RCC 7860 (cell line): ENCODE data around the gene EFCAB6.

Source experiments
- DNase-seq: peaks from one replicate; pipeline ENCODE4 v3.0.0-alpha.2; 2015; ENCODE audit warnings: low spot score
- FAIRE-seq: peaks from 2 replicates; lab custom pipeline; 2012; peaks lifted over from hg19 to GRCh38; lab: Jason Lieb, UNC

EFCAB6 gene

DNA sequence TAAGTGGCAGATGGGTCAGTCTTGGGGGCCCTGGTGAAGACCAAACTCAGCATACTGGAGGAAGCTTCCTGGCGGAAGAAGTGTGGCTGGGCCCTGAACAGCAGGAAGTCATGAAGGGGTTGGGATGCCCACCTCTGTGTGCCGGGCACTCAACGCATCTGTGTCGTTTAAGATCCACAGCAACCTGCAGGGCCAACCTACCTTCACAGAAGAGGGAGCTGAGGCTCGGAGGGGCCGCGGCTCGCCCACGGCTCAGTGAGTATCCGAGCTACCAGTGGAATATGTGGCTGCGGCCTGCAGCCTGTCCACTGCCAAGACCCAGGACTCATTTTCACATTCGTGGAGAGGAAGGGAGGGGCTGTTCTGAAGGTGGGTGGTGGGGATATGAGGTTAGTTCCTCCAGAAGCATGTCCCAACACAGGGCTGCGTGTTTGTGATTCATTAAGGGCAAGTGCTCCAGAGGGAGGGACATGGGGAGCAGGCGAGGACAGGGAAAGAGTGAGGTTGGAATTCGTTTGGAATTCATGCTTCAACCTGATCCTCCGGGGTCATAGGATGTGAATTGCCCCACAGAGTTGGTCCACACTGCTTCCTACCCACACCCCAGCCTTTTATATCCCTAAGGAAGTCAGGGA, 300.7 kb downstream of the EFCAB6 start:
- DNase-seq, result no peak
- no peak for FAIRE-seq

DNA sequence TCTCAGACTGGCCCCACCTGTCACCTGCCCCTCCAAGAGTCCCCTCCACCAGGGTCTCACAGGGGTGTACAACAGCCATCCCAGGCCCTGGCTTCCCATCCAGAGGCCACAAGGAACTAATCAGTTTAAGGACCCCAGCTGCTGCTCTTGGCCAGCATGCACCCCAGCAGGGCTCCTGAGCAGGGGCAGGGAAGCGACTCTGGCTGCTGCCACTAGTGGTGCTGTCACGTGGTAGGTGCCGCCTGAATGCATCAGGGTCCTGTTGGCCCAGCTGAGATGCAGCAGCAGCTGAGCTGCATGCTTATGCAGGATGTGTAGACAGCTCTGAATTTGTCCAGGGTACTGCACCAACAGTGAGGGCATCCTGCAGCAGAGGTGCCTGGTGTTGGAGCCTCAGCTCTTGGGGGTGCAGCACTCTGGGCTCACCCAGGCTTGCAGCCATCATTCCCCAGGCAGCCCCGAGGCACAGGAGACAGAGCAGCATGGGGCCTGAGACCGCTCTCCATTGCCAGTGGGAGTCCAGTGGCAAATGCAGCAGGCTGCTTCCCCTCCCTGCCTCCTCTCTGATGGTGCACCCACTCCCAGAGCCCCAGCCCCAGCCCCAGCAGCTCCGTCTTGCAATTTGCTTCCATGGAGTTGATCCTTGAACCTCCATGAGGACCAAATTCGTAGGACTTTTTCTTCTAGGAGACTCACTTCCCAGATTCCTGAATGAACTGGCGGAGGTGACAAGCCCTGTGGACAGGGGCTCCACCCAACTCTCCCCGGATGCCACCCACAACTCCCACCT, 301.6 kb downstream of the EFCAB6 start:
- no peak for FAIRE-seq
- no peak for DNase-seq

GRCh38 chr22:43509337-43509736, 302.8 kb downstream of the EFCAB6 start:
- DNase-seq (no peak), FAIRE-seq (no peak)

GRCh38 chr22:43508489-43508888, 303.6 kb downstream of the EFCAB6 start:
- FAIRE-seq (no peak), DNase-seq (no peak)

DNA sequence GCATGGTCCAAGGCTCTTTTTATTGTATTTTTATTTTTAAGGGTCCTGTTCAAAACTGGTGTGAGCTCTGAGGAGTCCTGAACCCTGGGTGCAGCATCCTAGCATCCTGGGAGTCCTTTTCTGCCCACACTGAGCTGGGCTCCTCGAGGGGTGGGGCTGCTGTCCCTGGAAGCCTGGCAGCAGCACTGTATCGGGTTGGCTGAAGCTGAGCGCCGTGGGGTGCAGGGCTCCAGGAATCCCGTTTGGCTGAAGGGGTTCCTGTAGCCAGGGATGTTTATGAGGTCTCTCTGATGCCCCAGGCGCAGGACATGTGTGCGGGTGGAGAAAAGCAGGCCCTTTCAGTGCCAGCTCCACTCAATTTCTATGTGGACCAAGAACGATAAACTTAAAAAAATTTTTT, 304.9 kb downstream of the EFCAB6 start:
- no peak for DNase-seq
- FAIRE-seq, result no peak

GRCh38 chr22:43506487-43506886, 305.6 kb downstream of the EFCAB6 start:
- FAIRE-seq, result no peak
- DNase-seq, result no peak

DNA sequence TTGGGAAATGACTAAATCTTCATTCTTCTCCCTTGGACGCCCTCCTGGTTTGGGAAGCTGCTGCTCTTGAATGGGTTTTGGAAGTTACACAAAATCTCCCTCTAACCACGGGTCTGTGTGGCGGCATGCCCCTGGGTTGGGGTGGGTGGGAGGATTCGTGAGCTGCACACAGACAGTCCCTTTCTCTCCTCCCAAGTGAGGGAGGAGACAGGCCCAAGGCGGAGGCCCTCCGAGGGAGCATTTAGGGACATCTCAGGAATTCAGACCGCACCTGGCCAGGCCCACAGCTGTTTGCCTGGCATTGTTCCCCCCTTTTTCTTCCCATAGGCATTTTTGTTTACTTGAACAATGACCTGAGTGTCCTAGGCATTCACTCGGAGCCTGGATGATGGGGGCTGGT, 306.2 kb downstream of the EFCAB6 start:
- FAIRE-seq, result no peak

GRCh38 chr22:43505423-43505822, 306.7 kb downstream of the EFCAB6 start:
- FAIRE-seq, result no peak

More for the DNA sequence above, 306.2 kb downstream of the EFCAB6 start:
- no peak for DNase-seq

GRCh38 chr22:43504666-43505261, 307.3 kb downstream of the EFCAB6 start:
- no peak for FAIRE-seq

More at GRCh38 chr22:43505423-43505822, 306.7 kb downstream of the EFCAB6 start:
- DNase-seq, result no peak

GRCh38 chr22:43504068-43504467, 308.0 kb downstream of the EFCAB6 start:
- DNase-seq (no peak), FAIRE-seq (no peak)

More at GRCh38 chr22:43504666-43505261, 307.3 kb downstream of the EFCAB6 start:
- DNase-seq, result no peak

DNA sequence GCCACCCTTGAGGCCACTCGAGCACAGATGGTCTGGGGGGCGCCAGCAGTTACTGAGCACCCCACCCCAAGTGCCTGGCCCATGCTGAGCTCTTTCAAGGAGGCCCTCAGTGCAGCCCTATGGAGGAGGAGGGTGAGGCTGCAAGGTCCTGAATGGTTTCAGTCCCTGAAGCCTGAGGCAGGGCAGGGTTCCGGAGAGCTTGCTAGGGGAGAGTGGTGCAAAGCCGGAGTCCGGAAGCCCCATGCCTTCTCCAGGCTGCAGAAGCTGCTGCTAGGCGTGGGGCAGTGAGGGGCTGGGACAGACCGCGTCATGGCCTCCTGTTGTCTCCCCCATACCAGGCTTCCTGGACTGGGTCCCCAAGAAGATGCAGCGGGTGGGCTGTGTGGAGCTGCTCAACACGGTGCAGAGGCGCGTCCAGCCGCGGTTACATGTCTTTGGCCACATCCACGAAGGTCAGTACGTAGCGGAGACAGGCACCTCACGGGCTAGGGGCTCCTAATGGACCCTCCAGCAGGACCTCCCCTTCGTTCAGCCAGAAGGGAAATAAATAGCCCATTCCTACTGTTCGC, 309.7 kb downstream of the EFCAB6 start:
- FAIRE-seq (no peak), DNase-seq (no peak)

GRCh38 chr22:43501878-43502277, 310.2 kb downstream of the EFCAB6 start:
- DNase-seq, result no peak
- no peak for FAIRE-seq

DNA sequence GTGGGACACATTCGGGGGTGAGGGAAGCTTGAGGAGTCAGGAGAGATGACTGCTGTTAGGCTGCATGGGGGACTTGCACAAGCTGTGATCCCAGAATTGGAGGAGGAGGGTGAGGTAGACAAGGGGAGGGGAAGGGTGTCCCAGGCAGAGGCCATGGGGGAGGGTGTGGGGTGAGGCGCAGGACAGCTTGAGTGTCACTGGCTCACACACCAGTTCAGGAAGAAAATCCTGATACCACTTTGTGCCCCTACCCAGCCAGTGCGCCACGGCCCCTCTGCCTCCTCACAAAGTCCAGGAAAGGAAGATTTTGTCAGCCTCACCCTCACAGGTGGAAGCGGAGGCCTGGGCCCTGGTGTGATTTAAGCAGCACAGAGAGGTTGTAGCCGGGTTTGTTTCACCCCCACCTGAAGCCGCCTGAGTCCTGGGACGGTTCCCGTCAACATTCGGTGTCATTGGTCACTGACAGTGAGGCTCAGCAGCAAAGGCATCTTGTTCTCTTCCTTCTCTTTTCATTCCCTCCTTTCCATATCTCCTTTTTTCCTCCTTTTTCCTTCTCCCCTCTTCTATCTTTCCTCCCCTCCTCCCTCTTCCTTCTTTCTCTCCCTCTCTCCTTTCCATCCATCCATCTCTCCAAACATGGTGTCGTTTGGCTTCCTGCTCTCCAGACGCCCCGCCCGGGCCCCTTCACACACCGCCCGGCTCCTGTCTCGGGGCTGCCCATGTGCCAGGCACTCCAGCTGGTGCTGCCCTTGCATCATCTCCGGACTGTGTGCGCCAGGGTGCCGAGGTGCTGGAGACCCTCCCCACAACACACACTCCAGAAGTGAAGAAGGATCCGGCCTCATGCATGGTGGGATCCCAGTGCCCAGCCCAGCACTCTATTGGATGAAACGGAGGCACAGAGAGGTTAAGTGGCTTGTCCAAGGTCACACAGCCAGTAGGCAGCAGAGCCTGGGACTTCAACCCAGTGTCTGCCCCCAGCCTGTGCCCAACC, 311.0 kb downstream of the EFCAB6 start:
- DNase-seq (no peak), FAIRE-seq (no peak)

GRCh38 chr22:43498856-43499253, 313.2 kb downstream of the EFCAB6 start:
- FAIRE-seq (no peak), DNase-seq (no peak)

GRCh38 chr22:43497956-43498855, 313.9 kb downstream of the EFCAB6 start:
- no peak for FAIRE-seq
- no peak for DNase-seq

GRCh38 chr22:43493297-43493696, 318.8 kb downstream of the EFCAB6 start:
- FAIRE-seq, result no peak
- DNase-seq, result no peak

DNA sequence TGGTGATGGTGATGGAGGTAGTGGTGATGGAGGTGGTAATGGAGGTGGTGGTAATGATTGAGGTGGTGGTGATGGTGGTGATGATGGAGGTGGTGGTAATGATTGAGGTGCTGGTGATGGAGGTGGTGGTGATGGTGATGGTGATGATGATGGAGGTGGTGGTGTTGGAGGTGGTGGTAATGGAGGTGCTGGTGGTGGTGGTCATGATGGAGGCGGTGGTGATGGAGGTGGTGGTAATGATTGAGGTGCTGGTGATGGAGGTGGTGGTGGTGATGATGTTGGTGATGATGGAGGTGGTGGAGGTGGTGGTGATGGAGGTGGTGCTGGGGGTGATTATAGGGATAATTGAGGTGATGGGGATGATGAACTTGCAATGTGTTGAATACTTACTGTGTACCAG, 320.4 kb downstream of the EFCAB6 start:
- DNase-seq (no peak), FAIRE-seq (no peak)

GRCh38 chr22:43491177-43491576, 320.9 kb downstream of the EFCAB6 start:
- FAIRE-seq (no peak), DNase-seq (no peak)

DNA sequence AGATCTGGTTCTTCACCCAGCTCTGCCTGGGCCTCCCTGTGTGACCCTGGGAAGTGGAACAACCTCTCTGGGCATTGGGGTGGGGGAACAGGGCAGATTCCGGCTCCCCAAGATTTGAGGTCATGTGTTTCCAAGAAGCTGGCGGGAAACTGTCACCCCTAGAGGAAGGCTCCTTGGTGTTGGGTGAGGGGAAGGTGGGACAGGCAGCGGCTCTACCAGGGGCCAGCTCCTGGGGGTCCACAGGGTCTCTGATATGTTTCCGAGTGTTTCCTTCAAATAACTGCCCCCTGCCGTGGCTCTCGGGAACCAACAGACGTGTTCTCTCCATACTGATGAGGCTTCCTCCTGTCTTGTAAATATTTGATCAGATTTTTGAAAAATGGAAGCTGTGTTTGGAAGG, 321.8 kb downstream of the EFCAB6 start:
- no peak for DNase-seq
- no peak for FAIRE-seq
